Lower leg skin (tissue), 3 donors: ENCODE measurements around the gene ATXN3L.

Source experiments
- POLR2A ChIP-seq, 2 donors: fragments of 450-650 bp; IDR thresholded peaks; one replicate each; pipeline ENCODE4 v1.6.1; 2016 to 2017; ENCODE audit warnings: antibody characterized with exemption in 2 of 2, mild to moderate bottlenecking in 1 of 2, moderate library complexity in 1 of 2
- TF ChIP-seq, protein P1 (sequence below), 3 donors: fragments of 450-650 bp; IDR thresholded peaks; one replicate each; pipeline ENCODE4 v1.5.1; 2016; ENCODE audit warnings: antibody characterized with exemption in 3 of 3, mild to moderate bottlenecking in 3 of 3, moderate library complexity in 2 of 3

DNA sequence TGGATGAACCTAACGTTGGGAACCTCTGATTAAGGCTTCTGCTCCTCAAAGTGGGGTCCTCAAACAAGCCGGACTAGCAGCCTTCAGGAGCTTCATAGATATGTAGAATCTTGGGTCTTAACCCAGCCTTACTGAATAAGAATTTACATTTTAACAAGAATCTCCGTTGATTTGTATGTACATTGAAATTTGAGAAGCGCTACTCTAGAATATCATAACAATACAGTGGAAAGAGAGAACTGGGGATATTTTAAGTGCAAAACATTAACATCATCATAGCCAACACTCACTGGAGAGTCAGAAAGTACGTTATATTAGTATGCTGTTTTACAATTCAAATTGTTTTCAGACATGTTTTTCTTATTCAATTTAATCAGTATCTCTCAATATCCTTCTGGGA, 31.2 kb downstream of the ATXN3L start:
- TF ChIP-seq, protein P1, sequence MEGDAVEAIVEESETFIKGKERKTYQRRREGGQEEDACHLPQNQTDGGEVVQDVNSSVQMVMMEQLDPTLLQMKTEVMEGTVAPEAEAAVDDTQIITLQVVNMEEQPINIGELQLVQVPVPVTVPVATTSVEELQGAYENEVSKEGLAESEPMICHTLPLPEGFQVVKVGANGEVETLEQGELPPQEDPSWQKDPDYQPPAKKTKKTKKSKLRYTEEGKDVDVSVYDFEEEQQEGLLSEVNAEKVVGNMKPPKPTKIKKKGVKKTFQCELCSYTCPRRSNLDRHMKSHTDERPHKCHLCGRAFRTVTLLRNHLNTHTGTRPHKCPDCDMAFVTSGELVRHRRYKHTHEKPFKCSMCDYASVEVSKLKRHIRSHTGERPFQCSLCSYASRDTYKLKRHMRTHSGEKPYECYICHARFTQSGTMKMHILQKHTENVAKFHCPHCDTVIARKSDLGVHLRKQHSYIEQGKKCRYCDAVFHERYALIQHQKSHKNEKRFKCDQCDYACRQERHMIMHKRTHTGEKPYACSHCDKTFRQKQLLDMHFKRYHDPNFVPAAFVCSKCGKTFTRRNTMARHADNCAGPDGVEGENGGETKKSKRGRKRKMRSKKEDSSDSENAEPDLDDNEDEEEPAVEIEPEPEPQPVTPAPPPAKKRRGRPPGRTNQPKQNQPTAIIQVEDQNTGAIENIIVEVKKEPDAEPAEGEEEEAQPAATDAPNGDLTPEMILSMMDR (IDR thresholded peaks at IDR 0.05): no peak
- no peak for TF ChIP-seq POLR2A (IDR thresholded peaks at IDR 0.05)
